A549 (cell line): ENCODE data around the gene FGGY. TPM values are rescaled to one million over a fixed set of nuclear protein-coding genes. Genes with fewer than 3 reads are reported as not detected.
A peak's percentile ranks its signal among the peaks of the same experiment; 100 is the strongest.

Source experiments
- ATAC-seq, 2 experiments: fragments of 200-7000 bp in 1 of 2; fragments of >200 bp in 1 of 2; cut with Nextera tagmentation in 1 of 2; cut with Tn5 transposase in 1 of 2; 3 replicates each; pipeline versions ENCODE4 v1.8.0 to v1.9.1; 2018 to 2020; ENCODE audit warnings: mild to moderate bottlenecking in 1 of 2, moderate library complexity in 1 of 2
- CTCF ChIA-PET: fragments of 300-600 bp; sonication (Branson Sonifier 250); formaldehyde crosslinking; extraction: SDS; loops from one replicate; lab custom pipeline; 2021; ENCODE audit warnings: antibody characterized with exemption, inconsistent platforms; lab: Yijun Ruan, JAX
- POLR2A ChIA-PET: fragments of 350-600 bp; formaldehyde crosslinking; extraction: SDS; loops from one replicate; lab custom pipeline; 2021; ENCODE audit warnings: antibody characterized with exemption, inconsistent platforms; lab: Yijun Ruan, JAX
- DNase-seq, 2 experiments: peaks; one replicate each; pipeline versions ENCODE4 v3.0.0 to v3.0.0-alpha.2; 2011 to 2016; ENCODE audit warnings: low read depth in 1 of 2, low spot score in 1 of 2
- FAIRE-seq: peaks from 2 replicates; lab custom pipeline; 2011; peaks lifted over from hg19 to GRCh38; lab: Jason Lieb, UNC
- H3K27ac ChIP-seq, 2 experiments: fragments of >200 bp; sonication (Bioruptor Twin); formaldehyde crosslinking; 3 replicates each; pipeline ENCODE4 v1.5.1; 2016 to 2017
- H3K4me1 ChIP-seq: fragments of >200 bp; sonication (Bioruptor Twin); formaldehyde crosslinking; 3 replicates; pipeline ENCODE4 v1.6.1; 2016
- H3K4me2 ChIP-seq: fragments of >200 bp; sonication (Bioruptor Twin); formaldehyde crosslinking; 3 replicates; pipeline ENCODE4 v1.6.1; 2016
- H3K4me3 ChIP-seq: fragments of >200 bp; sonication (Bioruptor Twin); formaldehyde crosslinking; 3 replicates; pipeline ENCODE4 v1.5.1; 2016
- H3K9me3 ChIP-seq: fragments of >200 bp; sonication (Bioruptor Twin); formaldehyde crosslinking; 3 replicates; pipeline ENCODE4 v1.6.1; 2016
- BHLHE40 ChIP-seq: IDR thresholded peaks from 2 replicates; pipeline ENCODE4 v1.6.1; 2012; ENCODE audit warnings: low read depth, low read length, inconsistent platforms
- CBX8 ChIP-seq: fragments of 200-600 bp; sonication (generic); IDR thresholded peaks from 2 replicates; pipeline ENCODE4 v1.6.1; 2016
- CEBPB ChIP-seq, 2 experiments: fragments of >200 bp in 1 of 2; sonication (Bioruptor Twin) in 1 of 2; formaldehyde crosslinking in 1 of 2; IDR thresholded peaks; 2 replicates each; pipeline ENCODE4 v1.6.1; 2012 to 2016
- CHD4 ChIP-seq: fragments of 200-600 bp; sonication (generic); IDR thresholded peaks from 2 replicates; pipeline ENCODE4 v1.6.1; 2016; ENCODE audit warnings: antibody characterized with exemption, mild to moderate bottlenecking, borderline replicate concordance
- ESRRA ChIP-seq: fragments of 150-350 bp; IDR thresholded peaks from 2 replicates; pipeline ENCODE4 v1.6.1; 2014; ENCODE audit warnings: mild to moderate bottlenecking, low read length, borderline replicate concordance
- FOSB ChIP-seq: fragments of 250-450 bp; sonication (Bioruptor Pico); IDR thresholded peaks from 2 replicates; pipeline ENCODE4 v1.5.0; 2020; ENCODE audit warnings: mild to moderate bottlenecking, moderate library complexity
- FOSL2 ChIP-seq, 2 experiments: fragments of 450-650 bp in 1 of 2; fragments of >200 bp in 1 of 2; sonication (Bioruptor Twin) in 1 of 2; formaldehyde crosslinking; IDR thresholded peaks; 2 replicates each; pipeline versions ENCODE4 v1.5.0 to v1.6.1; 2016 to 2020; ENCODE audit warnings: mild to moderate bottlenecking in 1 of 2, moderate library complexity in 1 of 2
- HDAC2 ChIP-seq: fragments of 200-600 bp; sonication (generic); IDR thresholded peaks from 2 replicates; pipeline ENCODE4 v1.6.1; 2016
- HES2 ChIP-seq: fragments of >200 bp; sonication (Bioruptor Twin); formaldehyde crosslinking; IDR thresholded peaks from 2 replicates; pipeline ENCODE4 v1.6.1; 2016
- HEYL ChIP-seq: fragments of 250-450 bp; sonication (Bioruptor Pico); IDR thresholded peaks from 2 replicates; pipeline ENCODE4 v1.8.0; 2021; ENCODE audit warnings: mild to moderate bottlenecking, moderate library complexity
- HOXA7 ChIP-seq: fragments of 250-450 bp; sonication (Bioruptor Pico); IDR thresholded peaks from 2 replicates; pipeline ENCODE4 v1.5.0; 2020; ENCODE audit warnings: mild to moderate bottlenecking, moderate library complexity
- JUNB ChIP-seq: fragments of >200 bp; sonication (Bioruptor Twin); formaldehyde crosslinking; IDR thresholded peaks from 2 replicates; pipeline ENCODE4 v1.6.1; 2016
- KDM1A ChIP-seq: fragments of 200-600 bp; sonication (generic); IDR thresholded peaks from 2 replicates; pipeline ENCODE4 v1.6.1; 2016; ENCODE audit warnings: low read depth, mild to moderate bottlenecking
- KDM5A ChIP-seq: fragments of 200-600 bp; sonication (generic); IDR thresholded peaks from 2 replicates; pipeline ENCODE4 v1.6.1; 2016; ENCODE audit warnings: antibody characterized with exemption, mild to moderate bottlenecking
- NFE2L2 ChIP-seq: fragments of 150-350 bp; conservative IDR thresholded peaks from 2 replicates; pipeline ENCODE4 v1.6.1; 2014; ENCODE audit warnings: low read length
- PHF8 ChIP-seq: fragments of 200-600 bp; sonication (generic); IDR thresholded peaks from 2 replicates; pipeline ENCODE4 v1.6.1; 2016; ENCODE audit warnings: low read depth, mild to moderate bottlenecking, antibody characterized with exemption, moderate library complexity, borderline replicate concordance
- RCOR1 ChIP-seq: fragments of 150-350 bp; IDR thresholded peaks from 2 replicates; pipeline ENCODE4 v1.6.1; 2014; ENCODE audit warnings: antibody characterized with exemption, low read length, low read depth
- RFX5 ChIP-seq: fragments of 450-650 bp; IDR thresholded peaks from 2 replicates; pipeline ENCODE4 v1.7.1; 2014; ENCODE audit warnings: antibody characterized with exemption, mild to moderate bottlenecking, moderate library complexity
- SMC3 ChIP-seq: fragments of >200 bp; sonication (Bioruptor Twin); formaldehyde crosslinking; IDR thresholded peaks from 3 replicates; pipeline ENCODE4 v1.6.1; 2018; ENCODE audit warnings: inconsistent platforms
- TFCP2L1 ChIP-seq: fragments of 250-450 bp; sonication (Bioruptor Pico); IDR thresholded peaks from 2 replicates; pipeline ENCODE4 v1.5.0; 2021; ENCODE audit warnings: mild to moderate bottlenecking
- ZC3H11A ChIP-seq: fragments of 450-650 bp; IDR thresholded peaks from 2 replicates; pipeline ENCODE4 v1.6.1; 2014; ENCODE audit warnings: antibody characterized with exemption, mild to moderate bottlenecking
- ZFP36 ChIP-seq: fragments of 450-650 bp; IDR thresholded peaks from 2 replicates; pipeline ENCODE4 v1.6.1; 2014; ENCODE audit warnings: borderline replicate concordance; ENCODE audit not compliant: partially characterized antibody
- ZSCAN20 ChIP-seq: fragments of 250-450 bp; sonication (Bioruptor Pico); IDR thresholded peaks from 2 replicates; pipeline ENCODE4 v1.8.0; 2022; ENCODE audit warnings: mild to moderate bottlenecking, moderate library complexity
- WGBS: methylation state at CpG from one replicate; pipeline ENCODE4 v1.1.6; 2017; ENCODE audit errors: missing lambda C conversion rate; 5-methylcytosine and 5-hydroxymethylcytosine counted together
- polyA plus RNA-seq, 4 experiments: library from polyadenylated mRNA; depleted of rRNA in 3 of 4; stranded (reverse); fragments of >200 nt; fragmentation: RNase III in 1 of 4; extraction: RNeasy Plus Mini Kit Qiagen cat#74134 plus additional on column Dnase treatment in 1 of 4; gene quantifications; 2 replicates in 3 of 4; 3 replicates in 1 of 4; pipeline ENCODE4 v1.2.3, GENCODE V29; 2011 to 2017
- TF ChIP-seq, protein P1 (sequence below): IDR thresholded peaks from 2 replicates; pipeline ENCODE4 v1.6.1; 2012
- TF ChIP-seq, protein P2 (sequence below): IDR thresholded peaks from 2 replicates; pipeline ENCODE4 v1.6.1; 2012
- TF ChIP-seq, protein P3 (sequence below): fragments of >200 bp; sonication (Bioruptor Twin); formaldehyde crosslinking; IDR thresholded peaks from 3 replicates; pipeline ENCODE4 v1.5.1; 2016
- TF ChIP-seq, protein P4 (sequence below): fragments of >200 bp; sonication (Bioruptor Twin); formaldehyde crosslinking; IDR thresholded peaks from 3 replicates; pipeline ENCODE4 v1.6.1; 2016

Gene FGGY
- polyA plus RNA-seq, 2 of the 4 experiments (the other 2 are of a cell fraction) = 2.9 to 4.8 TPM

DNA sequence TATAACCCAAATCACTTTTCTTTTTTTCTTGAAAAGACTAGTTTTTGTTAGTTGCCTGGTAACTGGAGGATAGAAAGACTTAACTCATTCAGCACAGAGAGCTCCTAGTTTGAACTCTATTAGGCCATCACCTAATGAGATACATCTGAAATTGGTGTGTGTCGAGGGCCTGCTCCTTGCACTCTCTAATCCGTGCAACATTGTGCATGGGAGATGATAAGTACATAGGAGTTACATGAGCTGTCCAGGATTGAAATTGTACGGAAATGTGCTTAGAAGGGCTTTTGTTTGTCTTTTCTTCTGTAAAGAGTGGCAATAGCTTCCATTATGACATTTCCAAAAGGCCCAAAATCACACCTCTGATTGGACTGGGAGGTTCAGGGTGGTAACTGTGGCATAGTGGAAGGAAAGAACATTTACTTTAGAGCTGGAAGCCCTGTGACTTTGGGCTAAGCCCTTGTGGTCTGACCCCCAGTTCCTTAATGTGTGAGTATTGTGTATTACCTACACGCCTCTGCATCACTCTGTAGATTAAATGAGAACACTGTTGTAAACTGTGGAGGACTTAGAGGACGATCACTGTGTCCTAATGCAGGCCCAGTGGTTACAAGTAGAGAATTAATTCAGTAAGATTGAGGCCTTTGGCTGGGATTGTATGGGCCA is 71.2 kb downstream of the FGGY start:
- no peak for ATAC-seq
- Histone ChIP-seq H3K27ac (no peak overlapping the region), H3K4me2 (no peak overlapping the region), H3K9me3 (no peaks in the 10 kb centered on the region), H3K4me1 (no peaks in the 10 kb centered on the region), H3K4me3 (no peak overlapping the region)
- POLR2A ChIA-PET = interaction anchor here (0.9 kb wide), 1 partner anchor 72 kb away, joined by 3 read pairs; no protein-coding TSS in a partner anchor
- no peak for DNase-seq
- CTCF ChIA-PET = no interaction called here
- no peak for FAIRE-seq
- TF ChIP-seq RCOR1 = no peak
- no peak for TF ChIP-seq HDAC2
- TF ChIP-seq, protein P1, sequence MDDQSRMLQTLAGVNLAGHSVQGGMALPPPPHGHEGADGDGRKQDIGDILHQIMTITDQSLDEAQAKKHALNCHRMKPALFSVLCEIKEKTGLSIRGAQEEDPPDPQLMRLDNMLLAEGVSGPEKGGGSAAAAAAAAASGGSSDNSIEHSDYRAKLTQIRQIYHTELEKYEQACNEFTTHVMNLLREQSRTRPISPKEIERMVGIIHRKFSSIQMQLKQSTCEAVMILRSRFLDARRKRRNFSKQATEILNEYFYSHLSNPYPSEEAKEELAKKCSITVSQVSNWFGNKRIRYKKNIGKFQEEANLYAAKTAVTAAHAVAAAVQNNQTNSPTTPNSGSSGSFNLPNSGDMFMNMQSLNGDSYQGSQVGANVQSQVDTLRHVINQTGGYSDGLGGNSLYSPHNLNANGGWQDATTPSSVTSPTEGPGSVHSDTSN = no peak
- TF ChIP-seq, protein P2, sequence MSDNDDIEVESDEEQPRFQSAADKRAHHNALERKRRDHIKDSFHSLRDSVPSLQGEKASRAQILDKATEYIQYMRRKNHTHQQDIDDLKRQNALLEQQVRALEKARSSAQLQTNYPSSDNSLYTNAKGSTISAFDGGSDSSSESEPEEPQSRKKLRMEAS = no peak
- TF ChIP-seq NFE2L2 = no peak
- TF ChIP-seq PHF8 = no peak
- no peak for TF ChIP-seq RFX5
- no peak for TF ChIP-seq ESRRA
- TF ChIP-seq FOSL2 (IDR thresholded peaks at IDR 0.05) = no peak
- TF ChIP-seq FOSL2 (CRISPR knock-in tag; IDR thresholded peaks at IDR 0.05) = no peak
- TF ChIP-seq KDM1A = no peak
- TF ChIP-seq CHD4 = no peak
- no peak for TF ChIP-seq KDM5A
- TF ChIP-seq TFCP2L1 (CRISPR knock-in tag) = no peak
- no peak for TF ChIP-seq ZC3H11A
- TF ChIP-seq CBX8 = no peak
- TF ChIP-seq, protein P3, sequence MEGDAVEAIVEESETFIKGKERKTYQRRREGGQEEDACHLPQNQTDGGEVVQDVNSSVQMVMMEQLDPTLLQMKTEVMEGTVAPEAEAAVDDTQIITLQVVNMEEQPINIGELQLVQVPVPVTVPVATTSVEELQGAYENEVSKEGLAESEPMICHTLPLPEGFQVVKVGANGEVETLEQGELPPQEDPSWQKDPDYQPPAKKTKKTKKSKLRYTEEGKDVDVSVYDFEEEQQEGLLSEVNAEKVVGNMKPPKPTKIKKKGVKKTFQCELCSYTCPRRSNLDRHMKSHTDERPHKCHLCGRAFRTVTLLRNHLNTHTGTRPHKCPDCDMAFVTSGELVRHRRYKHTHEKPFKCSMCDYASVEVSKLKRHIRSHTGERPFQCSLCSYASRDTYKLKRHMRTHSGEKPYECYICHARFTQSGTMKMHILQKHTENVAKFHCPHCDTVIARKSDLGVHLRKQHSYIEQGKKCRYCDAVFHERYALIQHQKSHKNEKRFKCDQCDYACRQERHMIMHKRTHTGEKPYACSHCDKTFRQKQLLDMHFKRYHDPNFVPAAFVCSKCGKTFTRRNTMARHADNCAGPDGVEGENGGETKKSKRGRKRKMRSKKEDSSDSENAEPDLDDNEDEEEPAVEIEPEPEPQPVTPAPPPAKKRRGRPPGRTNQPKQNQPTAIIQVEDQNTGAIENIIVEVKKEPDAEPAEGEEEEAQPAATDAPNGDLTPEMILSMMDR = no peak
- TF ChIP-seq HEYL = no peak
- TF ChIP-seq, protein P4, sequence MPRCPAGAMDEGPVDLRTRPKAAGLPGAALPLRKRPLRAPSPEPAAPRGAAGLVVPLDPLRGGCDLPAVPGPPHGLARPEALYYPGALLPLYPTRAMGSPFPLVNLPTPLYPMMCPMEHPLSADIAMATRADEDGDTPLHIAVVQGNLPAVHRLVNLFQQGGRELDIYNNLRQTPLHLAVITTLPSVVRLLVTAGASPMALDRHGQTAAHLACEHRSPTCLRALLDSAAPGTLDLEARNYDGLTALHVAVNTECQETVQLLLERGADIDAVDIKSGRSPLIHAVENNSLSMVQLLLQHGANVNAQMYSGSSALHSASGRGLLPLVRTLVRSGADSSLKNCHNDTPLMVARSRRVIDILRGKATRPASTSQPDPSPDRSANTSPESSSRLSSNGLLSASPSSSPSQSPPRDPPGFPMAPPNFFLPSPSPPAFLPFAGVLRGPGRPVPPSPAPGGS = no peak
- TF ChIP-seq SMC3 = no peak
- no peak for TF ChIP-seq HES2
- 89% methylated on average over 5 of the region's 5 CpGs for WGBS

DNA sequence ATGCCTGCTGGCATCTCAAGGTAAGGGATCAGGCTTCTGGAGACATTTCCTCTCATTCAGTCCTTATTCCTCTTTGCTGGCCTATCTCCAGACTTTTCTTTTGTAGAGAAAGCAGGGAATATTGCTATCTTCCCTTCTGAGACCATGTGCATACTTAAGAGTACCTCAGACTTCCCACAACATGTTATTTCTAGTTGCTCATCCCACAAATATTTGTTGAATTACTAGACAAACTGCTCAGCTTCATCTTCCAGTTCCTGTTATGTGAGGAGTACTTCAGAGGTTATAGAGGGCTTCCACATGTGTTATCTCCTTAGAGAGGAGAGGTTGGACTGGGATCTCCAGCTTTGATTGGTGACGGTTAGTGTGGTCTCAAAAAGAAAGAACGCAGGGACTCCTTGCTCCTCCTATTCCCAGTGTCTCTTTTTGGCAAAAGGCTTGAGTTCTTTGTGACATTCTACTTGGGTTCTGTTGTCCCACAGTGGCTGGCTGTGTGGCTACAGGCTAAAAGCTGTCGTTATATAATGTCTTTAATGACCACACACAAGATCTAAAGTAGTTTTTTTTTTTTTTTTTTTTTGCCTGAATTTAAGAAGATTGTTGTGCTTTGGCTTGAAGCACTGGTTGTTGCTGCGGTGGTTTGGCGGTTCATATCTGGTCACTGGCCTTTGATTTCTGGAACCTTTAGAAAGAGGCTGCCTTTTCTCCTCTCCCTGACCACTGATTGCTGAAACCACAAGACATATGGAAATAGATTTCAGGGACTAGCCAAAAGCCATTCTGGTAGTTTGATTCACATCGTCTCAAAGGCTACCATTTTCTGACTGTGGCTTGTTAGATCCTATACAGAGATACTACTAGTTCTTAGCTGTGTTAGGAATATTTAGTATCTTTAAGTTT is 78.7 kb downstream of the FGGY start:
- Histone ChIP-seq H3K4me1 (no peaks in the 10 kb centered on the region), H3K4me2 (no peak overlapping the region), H3K4me3 (no peak overlapping the region), H3K27ac (no peak overlapping the region), H3K9me3 (no peaks in the 10 kb centered on the region)
- POLR2A ChIA-PET = no interaction called here
- ATAC-seq (peak in 1 of 2 experiments; percentile 25; a peak in 2 of 6 replicates), DNase-seq (peak in 1 of 2 experiments; percentile 9), FAIRE-seq (no peak)
- CTCF ChIA-PET = no interaction called here
- TF ChIP-seq ESRRA (no peak), CEBPB (IDR thresholded peaks at IDR 0.05) (no peak), ZSCAN20 (CRISPR knock-in tag) (no peak), BHLHE40 (no peak), HOXA7 (CRISPR knock-in tag) (no peak), JUNB (no peak), ZFP36 (no peak), FOSB (CRISPR knock-in tag) (no peak), HEYL (no peak)
- TF ChIP-seq, protein P1 = no peak
- WGBS = 84% methylated on average over 6 of the region's 6 CpGs
